Activated CD4-positive, alpha-beta T cell treated with anti-CD3 and anti-CD28 coated beads for 36 hours (primary cell): ENCODE data around the gene MRC1. TPM values are rescaled to one million over a fixed set of nuclear protein-coding genes. Genes with fewer than 3 reads are reported as not detected.
A peak's percentile ranks its signal among the peaks of the same experiment; 100 is the strongest.

Source experiments
- ATAC-seq: fragments of 200-7000 bp; cut with Tn5 transposase; one replicate; pipeline ENCODE4 v1.10.0; 2021; ENCODE audit warnings: mild to moderate bottlenecking, moderate library complexity
- CTCF ChIA-PET: fragments of 350-600 bp; sonication (Branson Sonifier 250); formaldehyde crosslinking; loops from one replicate; lab custom pipeline; 2021; ENCODE audit warnings: antibody characterized with exemption; lab: Charles Lee
- POLR2A ChIA-PET: fragments of 350-600 bp; sonication (Branson Sonifier 250); formaldehyde crosslinking; loops from one replicate; lab custom pipeline; 2021; ENCODE audit warnings: antibody characterized with exemption, inconsistent platforms; lab: Charles Lee
- DNase-seq: peaks from one replicate; pipeline ENCODE4 v3.0.0-alpha.2; 2020
- H3K27ac Mint-ChIP-seq: one replicate; pipeline ENCODE4 v1.8.0; 2021; ENCODE audit warnings: mixed read lengths
- H3K27me3 Mint-ChIP-seq: one replicate; pipeline ENCODE4 v1.8.0; 2021; ENCODE audit warnings: mixed read lengths
- H3K36me3 Mint-ChIP-seq: one replicate; pipeline ENCODE4 v1.8.0; 2021; ENCODE audit warnings: low read depth, mixed read lengths
- H3K4me1 Mint-ChIP-seq: one replicate; pipeline ENCODE4 v1.8.0; 2021; ENCODE audit warnings: mixed read lengths
- H3K4me3 Mint-ChIP-seq: one replicate; pipeline ENCODE4 v1.8.0; 2021; ENCODE audit warnings: mild to moderate bottlenecking, moderate library complexity, mixed read lengths
- H3K9me3 Mint-ChIP-seq: one replicate; pipeline ENCODE4 v1.8.0; 2021; ENCODE audit warnings: low read depth, mixed read lengths
- intact Hi-C, 2 experiments: fragments of 100-400 bp; cut with DNase I in 1 of 2; cut with micrococcal nuclease in 1 of 2; formaldehyde crosslinking; loops; one replicate each; pipeline versions ENCODE4 v1.14.2 to v1.15.1; 2022 to 2024; cut with DNase I, micrococcal nuclease
- total RNA-seq, 2 experiments: library from RNA; stranded (reverse); gene quantifications; one replicate each; pipeline ENCODE4 v1.2.3, GENCODE V29; 2021

The MRC1 gene
- total RNA-seq, 2 experiments from 2014 or later: 0.04 to 0.05 TPM

GRCh38 chr10:17801507-17801906 is 7.6 kb upstream of the MRC1 start:
- peaks cover 8% of the 10 kb centered on the region for H3K4me1 Mint-ChIP-seq
- H3K4me3 Mint-ChIP-seq: no peak overlapping the region
- DNase-seq (no peak), ATAC-seq (no peak)
- ChIA-PET POLR2A (no interaction called here), CTCF (no interaction called here)
- no peak overlapping the region for H3K27ac Mint-ChIP-seq
- no peaks in the 10 kb centered on the region for H3K9me3 Mint-ChIP-seq
- intact Hi-C loops: no loop called here
- H3K36me3 Mint-ChIP-seq: no peaks in the 10 kb centered on the region
- H3K27me3 Mint-ChIP-seq: peaks cover 5% of the 10 kb centered on the region

GRCh38 chr10:17802350-17802749 is 6.8 kb upstream of the MRC1 start:
- ATAC-seq: no peak
- Mint-ChIP-seq H3K9me3 (no peaks in the 10 kb centered on the region), H3K27me3 (peaks cover 5% of the 10 kb centered on the region), H3K27ac (no peak overlapping the region), H3K4me1 (peaks cover 8% of the 10 kb centered on the region), H3K36me3 (no peaks in the 10 kb centered on the region), H3K4me3 (no peak overlapping the region)
- intact Hi-C loops: no loop called here
- POLR2A ChIA-PET: no interaction called here
- CTCF ChIA-PET: no interaction called here
- no peak for DNase-seq

GRCh38 chr10:17802976-17803375 is 6.2 kb upstream of the MRC1 start:
- intact Hi-C loops: no loop called here
- Mint-ChIP-seq H3K27me3 (peaks cover 5% of the 10 kb centered on the region), H3K9me3 (no peaks in the 10 kb centered on the region), H3K27ac (no peak overlapping the region), H3K36me3 (no peaks in the 10 kb centered on the region), H3K4me1 (peaks cover 8% of the 10 kb centered on the region), H3K4me3 (no peak overlapping the region)
- DNase-seq: no peak
- POLR2A ChIA-PET: no interaction called here
- CTCF ChIA-PET: no interaction called here
- ATAC-seq: peak; percentile 61

- intact Hi-C loops: no loop called here
- ChIA-PET CTCF (no interaction called here), POLR2A (no interaction called here)
- H3K27ac Mint-ChIP-seq: no peak overlapping the region
- H3K36me3 Mint-ChIP-seq: no peaks in the 10 kb centered on the region
- peaks cover 14% of the 10 kb centered on the region for H3K4me1 Mint-ChIP-seq
- no peaks in the 10 kb centered on the region for H3K9me3 Mint-ChIP-seq
- no peak for ATAC-seq
- H3K27me3 Mint-ChIP-seq: peaks cover 18% of the 10 kb centered on the region
- no peak for DNase-seq
- H3K4me3 Mint-ChIP-seq: no peak overlapping the region
Measured at GRCh38 chr10:17805330-17805729, 3.8 kb upstream of the MRC1 start.

GRCh38 chr10:17805921-17806577 is 3.1 kb upstream of the MRC1 start:
- Mint-ChIP-seq H3K9me3 (no peaks in the 10 kb centered on the region), H3K4me3 (no peak overlapping the region), H3K4me1 (peaks cover 17% of the 10 kb centered on the region), H3K27me3 (peaks cover 20% of the 10 kb centered on the region), H3K27ac (no peak overlapping the region), H3K36me3 (no peaks in the 10 kb centered on the region)
- ChIA-PET CTCF (no interaction called here), POLR2A (no interaction called here)
- peak; percentile 93 for ATAC-seq
- DNase-seq: peak; percentile 69
- intact Hi-C loops: loop anchor here in 1 of 2 experiments (1.0 kb wide), 1 partner anchor 298 kb away; no protein-coding TSS in a partner anchor

- ChIA-PET CTCF (interaction anchor here (1.2 kb wide), 1 partner anchor 68 kb away, joined by 3 read pairs; no protein-coding TSS in a partner anchor), POLR2A (no interaction called here)
- intact Hi-C loops: no loop called here
- DNase-seq (no peak), ATAC-seq (no peak)
- H3K4me1 Mint-ChIP-seq: peaks cover 9% of the 10 kb centered on the region
- peaks cover 25% of the 10 kb centered on the region for H3K27me3 Mint-ChIP-seq
- no peaks in the 10 kb centered on the region for H3K9me3 Mint-ChIP-seq
- H3K4me3 Mint-ChIP-seq: no peak overlapping the region
- H3K27ac Mint-ChIP-seq: no peak overlapping the region
- H3K36me3 Mint-ChIP-seq: no peaks in the 10 kb centered on the region
Measured at GRCh38 chr10:17811146-17811865, 2.2 kb downstream of the MRC1 start.

- H3K4me3 Mint-ChIP-seq: no peak overlapping the region
- no peaks in the 10 kb centered on the region for H3K9me3 Mint-ChIP-seq
- ChIA-PET POLR2A (no interaction called here), CTCF (no interaction called here)
- no peak overlapping the region for H3K27ac Mint-ChIP-seq
- intact Hi-C loops: no loop called here
- ATAC-seq (no peak), DNase-seq (no peak)
- no peaks in the 10 kb centered on the region for H3K36me3 Mint-ChIP-seq
- H3K4me1 Mint-ChIP-seq: peaks cover 6% of the 10 kb centered on the region
- peaks cover 16% of the 10 kb centered on the region for H3K27me3 Mint-ChIP-seq
Measured at GRCh38 chr10:17814973-17815372, 5.8 kb downstream of the MRC1 start.

- Mint-ChIP-seq H3K27ac (no peak overlapping the region), H3K36me3 (no peaks in the 10 kb centered on the region), H3K4me1 (no peaks in the 10 kb centered on the region), H3K27me3 (peaks cover 10% of the 10 kb centered on the region), H3K9me3 (no peaks in the 10 kb centered on the region), H3K4me3 (no peak overlapping the region)
- no peak for ATAC-seq
- CTCF ChIA-PET: interaction anchor here (0.6 to 0.9 kb wide), 2 partner anchors 8 to 359 kb away, joined by 3 to 4 read pairs; no protein-coding TSS in a partner anchor
- DNase-seq: no peak
- intact Hi-C loops: no loop called here
- POLR2A ChIA-PET: no interaction called here
Measured at GRCh38 chr10:17816199-17816598, 7.1 kb downstream of the MRC1 start.

- H3K4me1 Mint-ChIP-seq: no peaks in the 10 kb centered on the region
- H3K36me3 Mint-ChIP-seq: no peaks in the 10 kb centered on the region
- H3K4me3 Mint-ChIP-seq: no peak overlapping the region
- H3K27me3 Mint-ChIP-seq: peaks cover 4% of the 10 kb centered on the region
- no peaks in the 10 kb centered on the region for H3K9me3 Mint-ChIP-seq
- H3K27ac Mint-ChIP-seq: no peak overlapping the region
- intact Hi-C loops: no loop called here
- ChIA-PET CTCF (no interaction called here), POLR2A (no interaction called here)
- no peak for ATAC-seq
- no peak for DNase-seq
Measured at GRCh38 chr10:17817316-17817715, 8.2 kb downstream of the MRC1 start.

- ChIA-PET CTCF (no interaction called here), POLR2A (no interaction called here)
- DNase-seq (no peak), ATAC-seq (no peak)
- H3K9me3 Mint-ChIP-seq: no peaks in the 10 kb centered on the region
- H3K36me3 Mint-ChIP-seq: no peaks in the 10 kb centered on the region
- peaks cover 3% of the 10 kb centered on the region for H3K27me3 Mint-ChIP-seq
- H3K4me3 Mint-ChIP-seq: no peak overlapping the region
- H3K27ac Mint-ChIP-seq: no peak overlapping the region
- intact Hi-C loops: no loop called here
- no peaks in the 10 kb centered on the region for H3K4me1 Mint-ChIP-seq
Measured at GRCh38 chr10:17817790-17818189, 8.6 kb downstream of the MRC1 start.

- DNase-seq: no peak
- POLR2A ChIA-PET: no interaction called here
- Mint-ChIP-seq H3K4me1 (no peaks in the 10 kb centered on the region), H3K27me3 (no peaks in the 10 kb centered on the region), H3K9me3 (no peaks in the 10 kb centered on the region), H3K27ac (no peak overlapping the region), H3K4me3 (no peak overlapping the region), H3K36me3 (no peaks in the 10 kb centered on the region)
- ATAC-seq: no peak
- intact Hi-C loops: no loop called here
- CTCF ChIA-PET: no interaction called here
Measured at GRCh38 chr10:17819836-17820235, 10.7 kb downstream of the MRC1 start.

GRCh38 chr10:17820943-17821342 is 11.8 kb downstream of the MRC1 start:
- H3K36me3 Mint-ChIP-seq: no peaks in the 10 kb centered on the region

More at GRCh38 chr10:17820943-17821342, 11.8 kb downstream of the MRC1 start:
- no peak overlapping the region for H3K4me3 Mint-ChIP-seq
- H3K4me1 Mint-ChIP-seq: no peaks in the 10 kb centered on the region
- H3K9me3 Mint-ChIP-seq: no peaks in the 10 kb centered on the region
- CTCF ChIA-PET: interaction anchor here (0.6 to 1.1 kb wide), 2 partner anchors 12 to 491 kb away, joined by 3 to 4 read pairs; no protein-coding TSS in a partner anchor
- H3K27ac Mint-ChIP-seq: no peak overlapping the region
- no peak for DNase-seq
- no peaks in the 10 kb centered on the region for H3K27me3 Mint-ChIP-seq
- intact Hi-C loops: no loop called here
- no peak for ATAC-seq
- POLR2A ChIA-PET: no interaction called here
